OCI-LY7 (cell line): Measurements from ENCODE around the gene METTL4.

Source experiments
- EZH2phosphoT487 ChIP-seq: fragments of 200-600 bp; sonication (generic); IDR thresholded peaks from 2 replicates; pipeline ENCODE4 v1.6.1; 2018; ENCODE audit warnings: low read depth, borderline replicate concordance, mild to moderate bottlenecking, mixed run types, antibody characterized with exemption, low read length, moderate library complexity, mixed read lengths
- TF ChIP-seq, protein P1 (sequence below): fragments of 200-600 bp; sonication (generic); conservative IDR thresholded peaks from 2 replicates; pipeline ENCODE4 v1.5.1; 2014; ENCODE audit warnings: mild to moderate bottlenecking, antibody characterized with exemption, low read length, moderate library complexity, mixed read lengths

DNA sequence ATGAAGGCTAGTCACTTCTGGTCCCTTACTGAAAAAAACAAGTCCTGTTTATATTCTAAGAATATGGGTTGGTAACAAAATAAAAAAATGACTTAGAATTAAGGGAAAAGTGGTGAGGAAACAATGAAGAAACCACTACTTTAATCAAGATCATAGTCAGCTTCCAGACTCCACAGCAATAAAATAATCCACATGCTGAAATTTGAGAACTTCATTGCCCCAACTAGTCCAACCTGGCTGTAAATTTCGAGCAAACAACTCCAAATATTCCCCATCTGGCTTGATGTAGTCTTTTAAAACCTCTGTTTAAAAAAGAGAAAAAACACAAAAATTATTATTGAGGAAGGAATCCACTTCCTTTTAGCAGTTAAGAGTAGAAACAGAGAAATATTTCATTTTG, 32.5 kb downstream of the METTL4 start:
- TF ChIP-seq, protein P1, sequence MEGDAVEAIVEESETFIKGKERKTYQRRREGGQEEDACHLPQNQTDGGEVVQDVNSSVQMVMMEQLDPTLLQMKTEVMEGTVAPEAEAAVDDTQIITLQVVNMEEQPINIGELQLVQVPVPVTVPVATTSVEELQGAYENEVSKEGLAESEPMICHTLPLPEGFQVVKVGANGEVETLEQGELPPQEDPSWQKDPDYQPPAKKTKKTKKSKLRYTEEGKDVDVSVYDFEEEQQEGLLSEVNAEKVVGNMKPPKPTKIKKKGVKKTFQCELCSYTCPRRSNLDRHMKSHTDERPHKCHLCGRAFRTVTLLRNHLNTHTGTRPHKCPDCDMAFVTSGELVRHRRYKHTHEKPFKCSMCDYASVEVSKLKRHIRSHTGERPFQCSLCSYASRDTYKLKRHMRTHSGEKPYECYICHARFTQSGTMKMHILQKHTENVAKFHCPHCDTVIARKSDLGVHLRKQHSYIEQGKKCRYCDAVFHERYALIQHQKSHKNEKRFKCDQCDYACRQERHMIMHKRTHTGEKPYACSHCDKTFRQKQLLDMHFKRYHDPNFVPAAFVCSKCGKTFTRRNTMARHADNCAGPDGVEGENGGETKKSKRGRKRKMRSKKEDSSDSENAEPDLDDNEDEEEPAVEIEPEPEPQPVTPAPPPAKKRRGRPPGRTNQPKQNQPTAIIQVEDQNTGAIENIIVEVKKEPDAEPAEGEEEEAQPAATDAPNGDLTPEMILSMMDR = no peak
- TF ChIP-seq EZH2phosphoT487 = no peak
